Activated T-cell treated with anti-CD3 and anti-CD28 coated beads, Interleukin-2, amount 50 U/mL, for 1 hour (primary cell): Measurements from ENCODE around the gene BRI3.

Experiments used
- DNase-seq: peaks from one replicate; pipeline ENCODE4 v3.0.0-alpha.2; 2020

BRI3 gene

GRCh38 chr7:98254516-98254915 lies 27.0 kb upstream of the BRI3 start:
- no peak for DNase-seq

DNA sequence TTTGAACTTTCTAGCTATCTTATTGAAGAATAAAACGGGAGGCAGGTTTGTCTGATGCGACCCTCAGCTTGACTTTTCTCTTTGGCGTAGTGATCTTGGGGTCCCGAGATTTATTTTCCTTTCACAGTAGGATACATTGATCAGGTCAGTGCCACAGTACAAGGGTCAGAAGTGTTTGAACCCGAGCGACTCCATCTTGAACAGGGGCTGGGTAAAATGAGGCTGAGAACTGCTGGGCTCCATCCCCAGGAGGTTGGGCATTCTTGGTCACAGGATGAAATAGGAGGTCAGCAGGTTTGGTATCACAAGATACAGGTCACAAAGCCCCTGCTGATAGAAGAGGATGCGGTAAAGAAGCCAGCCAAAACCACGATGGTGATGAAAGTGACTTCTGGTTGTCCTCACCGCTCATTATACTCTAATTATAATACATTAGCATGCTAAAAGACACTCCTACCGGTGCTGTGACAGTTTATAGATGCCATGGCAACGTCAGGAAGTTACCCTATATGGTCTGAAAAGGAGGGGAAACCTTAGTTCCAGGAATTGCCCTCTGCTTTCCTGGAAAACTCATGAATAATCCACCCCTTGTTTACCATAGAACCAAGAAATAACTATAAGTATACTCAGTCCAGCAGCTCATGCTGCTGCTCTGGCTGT lies 26.4 kb upstream of the BRI3 start:
- no peak for DNase-seq

- DNase-seq: no peak
Observed at GRCh38 chr7:98256431-98256830, 25.1 kb upstream of the BRI3 start.

DNA sequence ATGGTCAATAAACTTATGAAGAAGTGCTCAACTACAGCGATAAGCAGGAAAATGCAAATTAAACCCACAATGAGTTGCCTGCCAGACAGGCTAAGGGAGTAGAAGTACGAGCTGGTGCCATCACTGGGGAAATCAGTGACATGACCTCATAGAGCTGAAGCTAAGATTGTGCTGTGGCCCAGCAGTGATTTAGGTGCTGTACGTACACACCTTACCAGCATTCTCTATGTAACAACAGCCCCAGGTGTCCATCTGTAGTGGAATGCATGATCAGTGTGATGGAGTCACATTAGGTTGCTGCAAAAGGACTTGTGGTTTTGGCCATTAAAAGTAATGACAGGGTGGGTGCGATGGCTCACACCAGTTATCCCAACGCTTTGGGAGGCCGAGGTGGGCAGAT lies 23.8 kb upstream of the BRI3 start:
- no peak for DNase-seq

GRCh38 chr7:98265841-98266271 lies 15.6 kb upstream of the BRI3 start:
- DNase-seq: no peak

DNA sequence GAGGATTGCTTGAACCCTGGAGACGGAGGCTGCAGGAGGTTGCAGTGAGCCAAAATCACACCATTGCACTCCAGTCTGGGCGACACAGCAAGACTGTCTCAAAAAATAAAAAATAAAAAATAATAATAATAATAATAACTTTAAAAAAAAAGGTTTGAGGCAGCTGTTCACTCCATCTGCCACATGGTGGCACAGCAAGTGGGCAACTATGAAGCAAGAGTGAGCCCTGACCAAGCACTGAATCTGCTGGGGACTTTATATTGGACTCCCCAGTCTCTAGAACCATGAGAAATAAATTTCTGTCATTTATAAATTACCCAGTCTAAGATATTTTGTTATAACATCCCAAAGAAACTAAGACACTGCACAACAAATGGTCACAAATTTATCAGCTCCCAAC lies 14.6 kb upstream of the BRI3 start:
- DNase-seq: no peak

- DNase-seq: no peak
Observed at GRCh38 chr7:98267303-98267702, 14.2 kb upstream of the BRI3 start.

DNA sequence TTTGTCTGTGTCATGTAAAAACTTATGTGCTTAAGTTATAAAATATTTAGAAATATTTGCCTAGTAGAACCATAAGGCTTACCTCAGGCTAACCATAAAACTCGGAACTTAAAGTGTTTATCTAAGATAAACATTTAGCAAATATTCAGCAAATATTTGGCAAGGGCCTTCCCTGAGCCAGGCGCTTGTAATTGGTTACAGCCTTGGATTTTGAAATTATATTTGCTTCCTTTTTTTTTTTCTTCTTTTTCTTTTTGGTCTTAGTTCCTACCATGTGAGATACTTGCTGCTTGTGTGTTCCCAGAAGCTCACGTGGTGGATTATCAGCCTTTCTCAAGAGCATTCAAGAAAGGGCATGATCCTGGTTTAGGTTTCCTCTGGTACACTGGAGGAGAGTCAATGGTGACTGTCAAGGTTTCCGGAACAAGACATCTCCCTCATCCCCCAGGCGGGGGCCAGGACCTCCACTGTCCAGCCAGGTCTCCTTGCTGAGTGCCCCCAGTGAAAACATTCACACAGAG lies 5.2 kb upstream of the BRI3 start:
- DNase-seq: no peak

- DNase-seq: no peak
Observed at GRCh38 chr7:98278408-98278807, 3.1 kb upstream of the BRI3 start.

DNA sequence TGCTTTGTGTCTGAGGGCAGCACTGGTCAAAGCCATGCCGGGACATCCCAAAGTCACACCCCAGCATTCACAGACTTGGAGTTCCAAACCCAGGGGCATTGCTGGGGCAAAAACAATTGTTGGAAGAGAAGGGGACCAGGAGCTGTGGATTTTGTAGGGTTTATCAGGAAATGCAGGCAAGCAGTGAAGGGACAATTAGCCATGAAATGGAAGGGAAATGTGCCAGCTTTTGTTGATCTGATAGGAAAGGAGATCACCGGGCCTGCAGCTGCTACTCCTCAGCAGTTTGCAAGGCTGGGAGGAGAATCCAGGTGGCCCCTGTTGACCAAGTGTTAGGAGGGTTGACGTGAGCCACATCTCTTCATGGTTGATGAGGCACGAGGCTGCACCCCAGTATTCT lies 2.5 kb upstream of the BRI3 start:
- DNase-seq: no peak

GRCh38 chr7:98280296-98280695 lies 1.2 kb upstream of the BRI3 start:
- no peak for DNase-seq

GRCh38 chr7:98281757-98282606 lies 496 bp downstream of the BRI3 start:
- DNase-seq: no peak

DNA sequence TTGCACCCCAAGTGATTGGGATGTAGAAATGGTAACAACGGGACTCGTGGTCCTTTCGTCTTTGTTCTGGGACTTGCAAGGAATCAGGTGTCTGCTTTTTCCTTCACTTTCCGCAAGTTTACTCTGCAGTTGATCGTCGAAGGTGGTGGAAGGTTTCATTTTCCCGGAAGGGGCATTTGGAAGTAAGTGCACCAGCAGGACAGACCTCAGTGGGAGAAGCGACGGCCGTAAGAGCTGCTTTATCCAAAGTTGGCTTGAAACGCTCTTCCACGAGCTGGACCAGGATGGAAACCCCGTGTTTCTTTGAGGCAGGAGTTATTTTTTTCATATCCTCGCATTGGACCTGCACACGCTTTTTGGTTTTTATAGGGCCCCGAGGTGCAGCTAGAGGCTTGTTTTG lies 1.2 kb downstream of the BRI3 start:
- DNase-seq: no peak

DNA sequence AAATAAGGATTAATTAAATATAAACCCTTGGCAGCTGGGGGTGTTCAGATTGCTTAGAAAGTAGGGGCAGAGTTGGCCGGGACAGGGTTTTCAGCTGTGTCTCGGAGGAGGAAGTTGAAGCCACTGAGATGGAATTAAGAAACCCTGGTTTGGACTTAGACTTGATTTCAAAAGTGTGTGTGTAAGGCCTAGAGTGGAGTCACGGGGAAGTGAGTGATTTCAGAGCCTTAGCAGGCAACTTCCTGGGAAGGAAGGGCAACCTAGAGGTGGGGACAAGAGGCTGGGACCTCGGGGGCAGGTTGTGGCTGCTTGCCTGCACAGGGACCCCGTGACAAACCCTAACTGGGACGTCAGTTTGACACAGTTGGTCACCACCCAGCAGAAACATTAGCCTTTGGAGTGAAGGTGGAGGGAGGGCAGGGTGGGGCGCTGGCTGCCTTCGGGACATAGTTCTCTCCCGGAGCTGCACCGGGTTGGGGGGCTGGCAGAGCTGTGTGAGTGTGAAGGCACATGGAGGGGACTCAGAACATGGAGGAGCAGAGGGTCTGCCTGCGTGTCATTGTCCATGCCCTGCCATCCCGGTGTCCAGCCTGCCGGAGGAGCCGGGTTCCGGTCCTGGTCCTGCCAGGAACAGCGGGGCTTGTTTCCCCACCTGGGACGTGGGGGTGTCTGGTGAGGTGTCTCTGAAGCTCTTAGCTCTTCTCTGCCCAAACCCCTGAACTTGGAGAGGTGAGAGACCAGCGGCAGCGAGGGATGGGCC lies 1.8 kb downstream of the BRI3 start:
- DNase-seq: no peak

DNA sequence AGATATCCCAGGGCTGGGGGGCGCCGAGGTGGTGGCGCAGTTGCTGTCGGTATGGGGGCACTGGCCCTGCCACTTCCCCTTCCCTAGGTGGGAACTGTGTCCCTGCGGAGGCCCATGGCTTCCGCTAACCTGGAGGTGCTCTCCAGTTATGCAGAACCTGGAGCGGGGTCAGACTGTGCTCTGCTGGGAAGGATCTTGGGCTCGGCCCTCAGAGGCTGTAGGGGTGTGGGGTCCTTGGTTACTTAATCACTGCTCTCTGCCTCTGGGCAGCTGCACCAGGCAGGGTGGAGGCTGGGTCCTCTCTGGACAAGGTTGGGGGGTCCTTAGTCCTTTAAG lies 2.4 kb downstream of the BRI3 start:
- DNase-seq: no peak

DNA sequence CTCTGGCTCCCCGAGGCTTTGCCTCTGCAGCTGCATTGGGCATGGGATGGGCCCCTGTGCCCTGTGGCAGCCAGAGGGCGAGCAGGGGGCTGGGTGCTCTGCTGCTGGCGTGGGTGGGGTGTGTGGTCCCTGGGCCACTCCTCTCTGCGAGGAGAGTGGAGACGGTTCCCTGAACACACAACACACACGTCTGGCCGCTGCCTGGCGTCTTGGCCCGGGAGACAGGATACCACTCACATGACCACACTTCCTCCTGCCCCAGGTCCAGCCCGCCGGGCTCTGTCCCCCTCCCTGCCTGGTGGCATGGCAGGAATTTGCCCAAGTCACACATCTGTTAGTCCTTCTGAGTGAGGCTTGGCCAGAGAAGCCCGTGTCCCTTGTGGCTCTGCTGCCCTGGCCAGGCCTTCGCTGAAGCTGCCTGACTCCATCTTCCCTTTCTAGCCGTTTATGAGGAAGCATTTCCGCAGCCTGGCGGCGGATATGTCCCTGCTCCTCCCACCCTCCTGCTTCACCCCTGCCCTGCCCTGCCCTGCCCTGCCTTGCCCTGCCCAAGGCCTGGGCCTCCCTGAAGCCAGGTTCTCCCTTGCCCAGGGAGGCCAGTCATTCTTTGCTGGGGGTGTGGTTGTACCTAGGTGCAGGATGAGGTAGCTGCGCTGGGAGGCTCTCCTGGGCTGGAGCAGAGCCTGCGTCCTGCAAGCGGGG lies 3.0 kb downstream of the BRI3 start:
- no peak for DNase-seq

DNA sequence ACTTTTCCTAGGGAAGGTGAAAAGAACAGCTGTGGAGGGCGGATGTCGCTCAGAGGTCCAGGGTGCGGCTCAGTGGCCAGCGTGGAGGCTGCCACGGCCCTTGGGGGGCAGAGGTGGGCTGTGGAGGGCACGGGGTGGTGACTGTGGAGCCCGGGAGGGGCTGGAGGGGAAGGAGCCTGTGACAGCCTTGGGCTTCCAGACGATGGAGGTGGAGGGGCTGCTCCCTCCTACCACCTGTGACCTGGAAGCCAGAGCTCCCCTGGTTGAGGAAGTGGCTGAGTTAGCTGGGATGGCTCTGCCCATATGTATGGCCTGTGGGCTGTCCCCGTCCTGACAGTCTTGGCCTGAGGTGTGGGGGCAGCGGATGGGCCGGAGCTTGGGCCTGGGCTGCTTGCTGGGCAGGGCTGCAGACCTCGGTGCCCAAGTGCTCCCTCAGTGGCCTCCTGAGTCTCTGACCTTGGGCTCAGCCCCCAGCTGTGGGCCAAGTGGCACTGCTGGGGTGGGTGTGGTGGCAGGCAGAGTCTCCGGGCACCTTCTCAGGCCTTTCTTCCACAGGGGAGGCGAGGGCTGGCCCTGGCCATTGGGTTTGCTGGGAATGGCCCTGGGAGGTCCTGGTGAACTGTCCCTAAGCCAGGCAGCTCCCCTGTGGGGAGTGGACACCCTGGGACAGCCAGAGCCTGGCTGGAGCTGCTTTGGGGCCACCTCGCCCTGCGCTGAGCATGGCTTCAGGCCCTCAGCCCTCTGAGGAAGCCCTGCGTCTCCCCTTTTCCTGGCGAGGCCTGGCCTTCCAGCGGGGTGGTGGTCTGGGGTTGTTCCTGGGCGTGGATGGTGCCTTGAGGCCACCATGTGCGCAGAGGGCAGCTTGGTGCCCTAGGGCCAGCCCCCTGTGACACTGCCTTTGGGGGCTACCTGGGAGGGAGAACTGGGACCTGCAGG lies 3.9 kb downstream of the BRI3 start:
- DNase-seq: no peak

DNA sequence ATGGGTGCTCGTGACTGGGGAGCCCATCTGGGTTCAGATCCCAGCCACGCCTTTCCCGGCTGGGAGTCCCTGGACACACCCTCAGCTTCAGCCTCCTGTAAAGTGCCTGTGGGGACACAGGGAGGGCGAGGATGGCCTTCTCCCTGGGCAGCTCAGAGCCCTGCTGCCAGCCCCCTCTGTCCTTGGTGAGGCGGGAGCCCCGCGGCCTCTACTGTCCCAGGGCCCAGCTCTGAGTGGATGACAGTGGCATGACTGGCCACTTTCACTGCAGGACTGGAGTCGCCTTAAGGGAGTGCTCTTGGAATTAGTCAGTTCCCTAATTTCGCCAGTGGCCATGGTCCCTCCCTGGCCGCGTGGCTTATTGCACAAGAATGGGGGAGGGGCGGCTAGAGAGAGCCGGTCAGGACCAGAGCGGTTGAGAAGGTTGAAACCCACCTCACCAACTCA lies 4.6 kb downstream of the BRI3 start:
- no peak for DNase-seq

DNA sequence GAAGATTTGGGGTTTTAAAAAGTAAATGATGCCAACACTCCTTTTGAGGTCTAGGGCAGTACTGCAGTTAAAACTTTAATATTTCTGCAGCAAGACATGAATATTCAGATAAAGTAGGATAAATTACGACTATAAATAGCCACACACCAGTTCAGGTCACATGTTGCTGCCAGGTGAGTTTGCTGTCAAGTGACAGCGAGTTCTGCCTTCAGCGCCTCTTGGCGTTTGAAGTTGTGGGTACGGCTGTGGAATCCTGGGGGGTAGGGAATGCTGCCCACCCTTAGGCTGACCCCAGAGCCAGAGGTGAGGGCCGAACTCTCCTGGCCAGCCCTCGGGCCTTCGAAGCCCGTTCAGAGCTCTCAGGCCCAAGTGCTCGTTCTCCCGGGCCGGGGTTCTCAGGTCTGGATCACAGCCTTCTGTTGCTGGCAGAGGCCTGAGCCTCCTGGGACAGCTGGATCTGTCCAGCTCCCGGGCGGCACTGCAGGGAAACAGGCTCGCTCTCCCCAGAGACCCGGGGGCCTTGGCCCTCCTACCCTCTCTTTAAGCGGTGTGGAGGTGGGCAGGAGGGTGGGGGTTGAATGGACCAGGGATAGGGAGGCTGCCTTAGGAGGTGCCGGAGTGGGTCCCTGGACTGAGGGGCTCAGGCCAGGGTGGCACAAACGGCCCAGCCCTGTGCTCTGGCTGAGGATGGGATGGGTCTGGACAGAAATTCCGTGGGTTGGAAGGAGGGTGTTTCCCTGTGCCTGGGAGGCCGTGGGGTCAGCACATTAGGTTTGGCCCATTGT lies 5.4 kb downstream of the BRI3 start:
- DNase-seq: no peak

GRCh38 chr7:98287486-98287959 lies 6.0 kb downstream of the BRI3 start:
- DNase-seq: no peak
